ENCODE results near the gene SERTAD2.
A peak's percentile ranks its signal among the peaks of the same experiment; 100 is the strongest.

Gene SERTAD2

GRCh38 chr2:64649013-64649484, 4.7 kb downstream of the SERTAD2 start:
- no peak for DNase-seq (ENCODE audit: low read depth)

GRCh38 chr2:64646007-64646880, 7.5 kb downstream of the SERTAD2 start:
- no peak for DNase-seq (ENCODE audit: low read depth)

- peak; percentile 56 for DNase-seq (ENCODE audit: low read depth)
Measured at GRCh38 chr2:64644458-64645382, 9.0 kb downstream of the SERTAD2 start.

GRCh38 chr2:64643838-64644457, 9.8 kb downstream of the SERTAD2 start:
- no peak for DNase-seq (ENCODE audit: low read depth)

- DNase-seq (ENCODE audit: low read depth): no peak
Measured at GRCh38 chr2:64641599-64641998, 12.1 kb downstream of the SERTAD2 start.

GRCh38 chr2:64640153-64641044, 13.3 kb downstream of the SERTAD2 start:
- no peak for DNase-seq (ENCODE audit: low read depth)

GRCh38 chr2:64639691-64640090, 14.0 kb downstream of the SERTAD2 start:
- no peak for DNase-seq (ENCODE audit: low read depth)

- no peak for DNase-seq (ENCODE audit: low read depth)
Measured at GRCh38 chr2:64638502-64639120, 15.1 kb downstream of the SERTAD2 start.

- DNase-seq (ENCODE audit: low read depth): no peak
Measured at GRCh38 chr2:64637931-64638330, 15.8 kb downstream of the SERTAD2 start.

- DNase-seq (ENCODE audit: low read depth): no peak
Measured at GRCh38 chr2:64637000-64637635, 16.6 kb downstream of the SERTAD2 start.

- DNase-seq (ENCODE audit: low read depth): no peak
Measured at GRCh38 chr2:64635976-64636911, 17.5 kb downstream of the SERTAD2 start.

GRCh38 chr2:64634345-64635267, 19.1 kb downstream of the SERTAD2 start:
- no peak for DNase-seq (ENCODE audit: low read depth)

- no peak for DNase-seq (ENCODE audit: low read depth)
Measured at GRCh38 chr2:64632835-64633819, 20.6 kb downstream of the SERTAD2 start.

- DNase-seq (ENCODE audit: low read depth): no peak
Measured at GRCh38 chr2:64631771-64632170, 21.9 kb downstream of the SERTAD2 start.

- DNase-seq (ENCODE audit: low read depth): no peak
Measured at GRCh38 chr2:64630752-64631151, 23.0 kb downstream of the SERTAD2 start.

- no peak for DNase-seq (ENCODE audit: low read depth)
Measured at GRCh38 chr2:64629875-64630274, 23.8 kb downstream of the SERTAD2 start.

- DNase-seq (ENCODE audit: low read depth): no peak
Measured at GRCh38 chr2:64629329-64629781, 24.4 kb downstream of the SERTAD2 start.

All from stromal cell of bone marrow (primary cell).